GM18505 (cell line): ENCODE data around the gene GDAP2.
"Not testable (repeated sequence)": the region's sequence is repeated elsewhere in the genome, so short reads cannot be mapped to it uniquely, and the experiment has no call there.

Experiments used
- ATAC-seq: cut with Tn5 transposase; IDR thresholded peaks from one replicate; pipeline ENCODE4 v1.9.1; 2021; ENCODE audit not compliant: unreplicated experiment
- POLR2A ChIP-seq: IDR thresholded peaks from 4 replicates; pipeline ENCODE4 v1.6.1; 2011; ENCODE audit warnings: borderline replicate concordance; ENCODE audit not compliant: insufficient read depth, insufficient read length; ENCODE audit errors: extremely low read depth

Gene GDAP2

DNA sequence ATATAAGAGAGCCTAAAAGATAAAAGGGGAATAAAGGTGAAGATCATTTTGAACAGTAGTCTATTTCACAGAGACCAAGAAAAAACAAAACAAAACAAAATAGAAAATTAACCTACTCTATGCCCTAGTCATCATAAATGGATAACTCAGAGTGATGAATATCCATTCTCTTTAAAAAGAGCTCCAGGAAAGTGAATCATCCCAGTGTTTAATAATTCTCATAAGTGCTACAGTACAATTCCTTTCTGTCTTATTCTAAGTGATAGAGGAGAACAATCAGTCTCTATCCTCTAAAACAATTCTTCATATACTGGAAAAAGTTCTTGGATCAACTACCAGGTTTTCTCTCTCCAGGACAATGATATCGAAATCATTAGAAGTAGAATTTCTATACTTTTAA, 45.8 kb downstream of the GDAP2 start:
- no peak for TF ChIP-seq POLR2A
- ATAC-seq, result no peak

DNA sequence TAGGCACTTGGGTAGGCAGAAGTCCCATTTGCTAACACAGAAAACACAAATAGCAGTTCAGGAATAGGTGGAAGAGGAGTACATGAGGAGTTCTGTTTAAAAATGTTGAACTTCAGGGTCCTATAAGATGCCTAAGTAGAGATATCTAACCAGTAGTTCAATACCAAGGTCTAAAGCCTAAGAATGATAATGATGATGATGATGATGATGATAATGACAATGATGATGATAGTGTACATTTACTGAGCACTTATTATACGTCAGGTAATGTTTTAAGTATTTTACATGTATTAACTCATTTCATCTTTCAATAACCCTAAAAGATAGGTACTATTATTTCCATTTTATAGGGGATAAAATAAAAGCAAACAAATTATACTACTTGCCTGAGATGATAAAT, 50.1 kb downstream of the GDAP2 start:
- no peak for TF ChIP-seq POLR2A
- ATAC-seq, result no peak

DNA sequence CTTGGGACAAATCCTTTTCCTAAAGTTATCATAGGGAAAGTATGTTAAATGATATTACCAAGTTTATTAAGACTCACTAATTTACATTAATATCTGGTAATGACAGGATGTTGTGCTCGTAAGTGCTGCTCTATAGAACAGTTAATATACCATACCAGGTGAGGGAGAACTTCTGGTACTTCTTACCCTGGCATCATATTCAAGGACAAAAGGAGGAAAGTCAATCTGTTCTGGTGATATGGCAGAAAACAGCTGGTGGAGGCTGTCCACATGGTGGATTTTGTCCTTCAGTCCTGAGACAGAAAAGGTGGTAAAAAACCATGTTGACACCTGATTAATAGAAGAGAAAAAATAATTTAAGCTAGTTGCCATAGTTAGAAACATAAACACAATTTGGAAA, 51.6 kb downstream of the GDAP2 start:
- no peak for ATAC-seq
- TF ChIP-seq POLR2A, result no peak

GRCh38 chr1:117871013-117871412, 58.4 kb downstream of the GDAP2 start:
- no peak for ATAC-seq
- no peak for TF ChIP-seq POLR2A

GRCh38 chr1:117861694-117862093, 67.7 kb downstream of the GDAP2 start:
- no peak for ATAC-seq

GRCh38 chr1:117860896-117861610, 68.4 kb downstream of the GDAP2 start:
- ATAC-seq, result no peak
- TF ChIP-seq POLR2A, result no peak

More at GRCh38 chr1:117861694-117862093, 67.7 kb downstream of the GDAP2 start:
- no peak for TF ChIP-seq POLR2A

GRCh38 chr1:117859901-117860300, 69.5 kb downstream of the GDAP2 start:
- no peak for ATAC-seq
- TF ChIP-seq POLR2A, result no peak

DNA sequence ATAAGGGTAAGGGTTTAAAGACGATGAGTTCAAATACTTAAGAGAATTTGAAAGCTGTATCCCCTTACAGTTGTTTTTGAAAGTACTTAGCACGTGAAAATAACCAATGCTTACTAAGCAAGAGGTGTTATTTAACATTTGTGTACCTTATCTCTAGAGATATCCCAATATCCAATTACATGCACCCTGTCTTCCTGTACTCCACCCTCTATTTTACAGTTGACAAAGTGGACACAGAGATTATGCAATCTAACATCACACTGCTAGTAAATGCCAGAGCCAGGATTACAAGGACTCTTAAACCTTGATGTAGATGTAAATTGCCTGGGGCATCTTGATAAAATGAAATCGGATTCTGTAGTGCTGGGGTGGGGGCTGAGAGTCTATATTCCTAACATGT, 72.0 kb downstream of the GDAP2 start:
- no peak for ATAC-seq
- no peak for TF ChIP-seq POLR2A

- ATAC-seq, result no peak
- TF ChIP-seq POLR2A, result no peak
Measured at GRCh38 chr1:117852853-117853553, 76.4 kb downstream of the GDAP2 start.

- ATAC-seq, result no peak
- no peak for TF ChIP-seq POLR2A
Measured at GRCh38 chr1:117851687-117852086, 77.7 kb downstream of the GDAP2 start.

- TF ChIP-seq POLR2A, result no peak
- no peak for ATAC-seq
Measured at GRCh38 chr1:117846674-117847425, 82.6 kb downstream of the GDAP2 start.

GRCh38 chr1:117844478-117844877, 84.9 kb downstream of the GDAP2 start:
- not testable (repeated sequence) for ATAC-seq

GRCh38 chr1:117843791-117844190, 85.6 kb downstream of the GDAP2 start:
- ATAC-seq, result no peak
- TF ChIP-seq POLR2A, result no peak
